ENCODE results near the gene SKAP2.

Gene SKAP2

GRCh38 chr7:26658389-26659084 is 205.9 kb downstream of the SKAP2 start:
- no peak for DNase-seq

DNA sequence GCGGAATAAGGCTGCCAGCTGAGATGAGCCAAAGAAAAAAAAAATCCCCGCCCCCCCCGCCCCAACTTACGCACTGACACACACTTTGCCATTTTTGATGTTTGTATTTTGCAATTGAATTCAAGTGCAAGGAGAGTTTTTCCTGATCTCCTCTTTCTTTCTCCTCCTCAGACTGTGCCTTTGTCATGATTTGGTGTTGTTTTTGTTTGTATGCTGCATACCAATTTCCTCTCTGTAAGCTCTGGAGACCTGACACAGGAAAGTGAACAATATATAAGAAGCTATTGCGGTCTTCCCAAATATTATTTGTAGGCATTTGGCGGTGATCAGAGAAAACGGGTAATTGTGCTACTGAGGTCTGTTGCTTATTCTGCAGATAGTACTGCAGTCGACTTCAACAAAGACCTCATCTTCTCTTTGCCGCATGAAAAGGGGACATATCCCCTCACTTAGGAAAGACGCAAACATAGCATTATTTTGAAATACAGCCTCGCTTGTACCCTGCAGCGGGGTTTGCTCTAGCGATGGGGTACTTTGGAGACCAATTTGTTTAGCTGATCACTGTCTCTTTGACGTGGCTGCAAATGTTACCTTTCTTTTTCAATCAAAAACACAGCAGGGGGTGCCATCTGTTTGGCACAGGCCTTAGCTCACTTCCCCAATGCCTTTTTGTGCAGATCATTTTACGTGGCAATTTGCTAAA is 206.6 kb downstream of the SKAP2 start:
- peak; percentile 15 for DNase-seq

DNA sequence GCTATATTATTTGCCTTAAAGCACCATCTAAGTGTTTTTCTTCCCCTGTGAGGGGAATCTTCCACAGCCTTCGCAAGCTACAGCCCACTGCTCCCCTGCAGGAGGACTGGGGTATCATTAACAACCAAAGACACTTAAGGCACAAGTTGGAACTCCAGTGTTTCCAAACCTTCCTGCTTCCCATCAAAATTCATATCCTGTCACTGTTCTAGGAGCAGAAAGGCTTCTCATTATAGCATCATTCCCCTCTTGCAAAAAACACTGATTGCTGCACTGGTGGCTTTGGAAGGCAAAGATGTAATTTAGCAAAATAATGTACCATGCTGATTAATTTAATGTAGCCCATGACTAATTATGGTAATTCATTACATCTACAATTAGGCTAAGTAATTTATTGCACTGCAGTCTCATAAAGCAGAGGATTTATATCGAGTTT is 207.2 kb downstream of the SKAP2 start:
- DNase-seq, result no peak

GRCh38 chr7:26656735-26657134 is 207.7 kb downstream of the SKAP2 start:
- no peak for DNase-seq

DNA sequence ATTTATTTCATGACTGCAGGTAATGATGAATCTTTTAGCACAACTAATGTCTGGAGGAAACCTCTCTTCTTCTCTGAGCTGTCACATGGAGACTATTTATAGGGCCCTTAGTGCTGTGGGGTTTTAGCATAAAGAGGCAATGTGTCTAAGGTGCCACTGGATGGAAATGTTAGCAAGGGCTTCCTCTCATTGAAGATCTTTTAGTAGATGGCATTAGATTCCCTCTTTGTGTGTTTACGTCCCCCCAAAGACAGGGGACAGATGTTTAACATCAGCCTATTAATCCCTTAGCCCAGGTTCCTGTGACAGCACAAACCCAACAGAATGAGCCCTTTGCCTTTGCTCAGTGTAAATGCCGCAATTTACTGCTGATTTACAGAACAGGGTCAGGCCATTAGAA is 208.6 kb downstream of the SKAP2 start:
- DNase-seq, result no peak

- DNase-seq, result no peak
These were observed 210.7 kb downstream of the SKAP2 start for GRCh38 chr7:26653430-26654399.

- no peak for DNase-seq
These were observed 211.8 kb downstream of the SKAP2 start for GRCh38 chr7:26652401-26653100.

- DNase-seq, result no peak
These were observed 214.3 kb downstream of the SKAP2 start for GRCh38 chr7:26650103-26650502.

DNA sequence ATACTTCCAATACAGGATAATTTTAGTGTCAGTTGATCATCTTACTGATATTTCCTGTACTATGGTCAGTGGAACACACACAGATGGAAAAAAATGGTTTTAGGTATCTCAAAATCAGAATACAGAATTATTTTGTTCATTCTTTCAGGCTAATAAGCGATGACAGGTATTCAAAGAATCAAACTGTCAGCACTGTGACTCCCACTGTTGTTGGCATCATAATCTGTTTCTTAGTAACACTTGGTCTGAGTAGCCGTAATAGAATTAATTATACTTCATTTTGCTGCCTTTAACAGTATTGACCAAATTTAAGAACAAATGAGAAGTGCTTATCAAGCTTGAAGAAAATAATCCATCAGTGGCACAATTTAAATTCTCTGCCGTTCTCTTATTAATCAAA is 215.0 kb downstream of the SKAP2 start:
- no peak for DNase-seq

DNA sequence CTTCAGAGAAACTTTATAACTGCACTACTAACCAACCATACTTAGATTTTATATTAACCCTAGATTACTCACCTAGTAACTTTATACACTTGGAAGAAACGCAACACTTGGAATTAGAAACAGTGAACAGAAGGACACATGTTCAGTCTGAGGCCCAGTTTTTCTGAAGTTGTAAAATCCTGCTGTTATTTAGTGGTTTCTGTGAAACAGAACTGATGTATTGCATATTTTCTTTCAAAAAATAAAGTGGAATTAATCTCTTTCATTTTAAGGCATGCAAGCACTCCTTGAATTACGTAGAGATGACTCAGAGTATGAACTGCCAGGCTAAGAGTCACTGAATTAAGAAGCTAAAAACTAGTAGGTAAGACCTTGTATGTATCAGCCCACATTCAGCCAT is 215.8 kb downstream of the SKAP2 start:
- no peak for DNase-seq

DNA sequence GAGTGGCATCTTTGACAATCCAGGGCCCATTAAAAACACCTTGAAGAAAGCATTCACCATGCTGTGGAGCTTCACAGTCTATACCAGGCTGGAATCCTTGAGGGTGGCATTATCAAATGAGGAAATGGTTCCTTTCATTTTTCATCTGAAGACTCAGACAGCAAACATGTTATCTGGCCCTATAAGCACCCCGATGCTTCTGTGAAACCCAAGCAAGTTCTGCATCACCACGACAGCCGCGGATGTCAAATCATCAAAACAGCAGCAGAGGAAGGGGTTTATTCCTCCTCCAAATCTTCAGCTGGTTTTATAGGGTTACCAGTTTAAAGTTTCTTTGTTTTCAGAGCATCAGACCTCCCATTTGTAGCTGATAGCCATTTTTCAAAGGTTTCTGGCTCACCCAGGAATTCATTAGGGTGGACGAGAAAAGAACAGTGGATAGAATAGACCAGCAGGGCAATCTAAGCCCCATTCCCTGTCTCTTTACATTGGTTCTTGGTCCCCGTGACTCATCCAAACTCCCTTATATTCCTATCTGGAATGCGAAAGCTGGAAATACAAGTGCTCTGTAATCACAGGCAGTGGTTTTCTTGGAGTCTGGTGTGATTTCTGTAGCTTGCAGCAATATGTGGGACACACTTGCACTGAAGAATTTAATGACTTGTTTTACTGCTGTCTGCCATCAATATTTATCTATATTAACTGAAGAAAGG is 217.9 kb downstream of the SKAP2 start:
- DNase-seq, result no peak

DNA sequence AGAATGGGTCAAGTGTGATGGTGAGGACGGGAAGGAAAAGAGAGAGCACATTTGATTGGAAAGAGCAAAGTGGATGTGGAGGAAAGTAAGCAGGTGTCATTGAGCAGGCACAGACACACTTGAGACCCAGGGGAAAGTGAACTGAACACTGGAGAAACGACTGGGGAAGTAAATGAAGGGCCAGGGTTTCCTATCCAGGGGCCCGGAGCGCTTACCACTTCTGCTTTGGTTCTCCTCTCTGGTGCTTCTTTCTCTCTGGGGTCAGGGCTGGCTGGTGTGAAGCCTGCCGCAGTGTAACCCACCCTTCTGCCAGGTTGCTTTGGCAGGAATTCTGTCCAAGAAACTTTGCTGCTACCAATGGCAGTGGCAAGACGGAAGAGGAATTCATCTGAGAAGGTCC is 219.3 kb downstream of the SKAP2 start:
- DNase-seq, result no peak

DNA sequence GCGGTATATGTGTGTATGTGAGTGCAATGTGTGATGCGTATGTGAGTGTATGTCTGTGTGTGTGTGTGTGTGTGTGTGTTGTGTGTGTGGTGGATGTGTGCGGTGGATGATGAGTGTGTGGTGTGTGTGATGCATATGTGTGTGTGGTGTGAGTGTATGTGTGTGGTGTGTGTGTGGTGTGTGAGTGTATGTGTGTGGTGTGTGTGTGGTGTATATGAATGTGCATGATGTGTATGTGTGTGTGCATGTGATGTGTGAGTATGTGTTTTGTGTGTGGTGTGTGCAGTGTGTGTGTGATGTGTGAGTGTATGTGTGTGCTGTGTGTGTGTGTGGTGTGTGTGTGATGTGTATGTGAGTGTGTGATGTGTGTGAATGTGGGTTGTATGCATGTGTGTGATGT is 222.0 kb downstream of the SKAP2 start:
- no peak for DNase-seq

DNA sequence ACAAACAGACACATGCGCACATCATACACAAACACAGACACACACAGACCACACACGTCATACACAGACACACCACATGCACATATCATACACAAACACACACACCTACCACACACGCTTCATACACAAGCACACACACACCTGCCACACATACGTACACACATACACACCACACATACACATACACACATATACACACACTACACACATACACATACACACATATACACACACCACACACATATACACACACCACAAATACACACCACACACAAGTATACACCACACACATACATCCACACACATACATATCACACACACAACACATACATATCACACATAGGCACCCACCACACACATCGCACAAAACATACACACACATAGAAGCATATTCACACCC is 224.7 kb downstream of the SKAP2 start:
- no peak for DNase-seq

DNA sequence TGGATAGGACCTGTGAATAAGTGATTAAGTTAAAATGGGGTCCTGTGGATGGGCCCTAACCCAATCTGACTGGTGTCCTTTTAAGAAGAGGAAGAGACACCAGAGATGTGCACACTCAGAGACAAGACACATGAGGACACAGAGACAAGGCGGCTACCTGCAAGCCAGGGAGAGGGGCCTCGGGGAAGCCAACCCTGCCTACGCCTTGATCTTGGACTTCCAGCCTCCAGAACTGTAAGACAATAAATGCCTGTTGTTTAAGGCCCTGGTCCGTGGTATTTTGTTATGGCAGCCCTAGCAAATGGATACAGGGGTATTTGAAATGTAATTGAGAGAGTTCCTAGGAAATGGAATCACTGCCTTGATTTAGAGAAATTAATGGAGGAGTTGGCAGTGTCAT is 225.3 kb downstream of the SKAP2 start:
- DNase-seq, result no peak

DNA sequence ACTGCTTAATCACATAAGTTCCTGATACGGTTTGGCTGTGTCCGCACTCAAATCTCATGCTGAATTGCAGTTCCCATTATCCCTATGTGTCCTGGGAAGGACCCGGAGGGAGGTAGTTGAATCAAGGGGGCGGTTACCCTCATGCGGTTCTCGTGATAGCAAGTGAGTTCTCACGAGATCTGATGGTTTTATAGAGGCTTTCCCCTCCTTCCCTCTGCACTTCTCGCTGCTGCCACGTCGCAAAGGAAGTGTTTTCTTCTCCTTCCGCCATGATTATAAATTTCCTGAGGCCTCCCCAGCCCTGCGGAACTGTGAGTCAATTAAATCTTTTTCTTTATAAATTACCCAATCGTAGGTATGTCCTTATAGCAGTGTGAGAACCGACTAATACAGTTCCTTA is 226.2 kb downstream of the SKAP2 start:
- DNase-seq, result no peak

DNA sequence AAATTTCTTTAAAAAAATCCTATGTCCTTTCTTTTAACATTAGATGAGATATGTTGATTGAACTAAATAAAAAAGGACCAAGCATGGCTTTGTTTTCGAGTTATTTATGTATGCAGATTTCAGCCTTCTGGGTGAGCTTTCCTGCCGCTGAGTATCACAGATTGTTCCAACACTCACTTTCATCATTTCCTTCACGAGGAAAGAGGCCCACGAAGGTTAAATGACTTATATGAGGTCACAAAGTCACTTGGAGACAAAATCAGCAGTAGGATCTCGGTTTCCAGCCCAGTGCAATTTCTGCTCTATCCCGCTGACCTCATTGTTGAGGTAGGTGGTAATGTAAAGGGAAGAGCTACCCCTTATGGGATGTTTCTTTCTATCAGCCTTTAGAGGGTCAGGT is 226.8 kb downstream of the SKAP2 start:
- no peak for DNase-seq

GRCh38 chr7:26636808-26637207 is 227.6 kb downstream of the SKAP2 start:
- no peak for DNase-seq

DNA sequence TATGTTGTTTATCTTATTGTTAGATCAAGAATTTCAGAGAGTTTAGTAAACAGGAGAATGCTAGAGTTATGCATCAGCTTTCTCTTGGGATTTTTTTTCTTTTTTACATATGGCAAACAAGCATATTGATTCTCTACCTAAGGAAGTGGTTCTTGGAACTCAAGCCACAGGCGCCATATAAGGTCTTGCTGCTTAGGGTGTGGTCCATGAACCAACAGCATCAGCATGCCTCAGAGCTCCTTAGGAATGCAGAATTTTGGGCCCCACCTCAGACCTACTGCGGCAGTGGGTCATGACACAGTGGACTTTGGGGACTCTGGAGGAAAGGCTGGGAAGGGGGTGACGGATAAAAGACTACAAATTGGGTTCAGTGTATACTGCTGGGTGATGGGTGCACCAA is 230.8 kb downstream of the SKAP2 start:
- no peak for DNase-seq

DNA sequence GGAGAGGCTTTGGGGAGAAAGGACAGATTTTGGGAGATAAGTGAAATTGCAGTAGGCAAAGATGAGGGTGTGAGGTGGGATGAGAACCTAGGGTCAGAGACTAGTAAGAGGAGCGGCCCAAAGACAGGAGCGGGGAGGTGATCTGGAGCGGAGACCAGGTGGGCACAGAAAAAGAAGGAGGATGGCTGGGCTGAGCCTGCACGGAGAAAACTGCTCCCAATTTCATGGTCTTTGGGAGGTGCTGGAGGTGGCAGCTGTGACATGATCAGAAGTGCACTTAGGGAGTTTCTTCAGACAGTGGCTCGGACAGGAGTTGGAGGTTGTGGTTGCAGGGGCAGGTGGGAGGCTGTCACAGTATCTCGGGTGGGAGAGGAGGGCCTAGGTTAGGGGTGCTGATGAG is 232.8 kb downstream of the SKAP2 start:
- no peak for DNase-seq

DNA sequence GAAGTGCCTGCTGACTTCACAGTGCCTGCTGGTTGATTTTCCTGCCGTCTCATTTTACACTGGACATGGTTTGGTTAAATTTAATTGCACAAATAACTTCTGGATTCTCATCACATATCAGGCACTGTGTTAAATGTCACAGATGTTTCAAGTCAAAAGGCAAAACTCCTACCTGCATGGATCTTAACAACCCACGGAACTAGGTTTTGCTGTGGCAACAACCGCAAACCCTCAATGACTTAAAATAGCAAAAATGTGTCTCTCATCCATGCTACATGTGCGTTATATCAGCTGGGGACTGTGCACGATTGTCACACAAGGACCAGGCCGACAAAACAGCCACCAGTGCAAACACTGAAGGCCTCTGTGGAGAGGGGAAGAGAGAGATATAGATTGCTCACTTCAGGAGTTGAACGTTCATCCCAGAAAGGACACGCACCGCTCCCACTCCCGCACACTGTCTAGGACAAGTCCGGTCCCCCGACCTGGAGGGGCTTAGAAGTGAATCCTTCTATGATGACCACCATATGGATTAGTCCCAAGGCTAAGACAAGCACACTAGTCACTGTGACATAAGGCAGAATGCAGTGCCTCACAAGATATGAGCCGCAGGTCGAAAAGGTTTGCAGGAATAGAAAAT is 233.3 kb downstream of the SKAP2 start:
- no peak for DNase-seq

DNA sequence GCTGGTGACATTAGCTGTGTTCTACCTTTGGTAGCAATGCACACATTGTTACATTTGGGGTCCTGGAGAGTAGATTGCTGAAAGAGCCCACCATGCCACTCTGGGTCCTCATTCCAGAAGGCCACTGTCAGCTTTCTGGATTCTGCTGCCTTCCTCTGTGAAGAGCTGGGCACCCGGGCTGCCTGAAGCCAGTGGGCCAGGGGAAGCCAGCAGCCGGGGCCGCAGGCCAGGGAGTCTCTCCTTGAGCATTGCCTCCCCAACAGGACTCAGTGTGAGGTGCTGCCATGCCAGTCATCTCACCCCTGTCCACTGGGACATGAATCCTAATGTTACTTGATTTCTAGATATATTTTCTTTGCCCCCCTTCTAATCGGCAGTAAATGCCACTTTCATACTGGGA is 234.0 kb downstream of the SKAP2 start:
- no peak for DNase-seq

Data from NCI-H774 (cell line).